GM12878 (cell line): ENCODE measurements around the gene ATP6V0E2. TPM values are rescaled to one million over a fixed set of nuclear protein-coding genes. Genes with fewer than 3 reads are reported as not detected.
A peak's percentile ranks its signal among the peaks of the same experiment; 100 is the strongest.

Experiments
- BHLHE40 ChIP-seq, 2 experiments: fragments of 450-650 bp in 1 of 2; IDR thresholded peaks; 2 replicates each; pipeline ENCODE4 v1.6.1; 2011 to 2017; ENCODE audit warnings: low read depth in 2 of 2, borderline replicate concordance in 1 of 2, improper control_type of control experiment in 1 of 2, low read length in 1 of 2, mild to moderate bottlenecking in 1 of 2
- CHD4 ChIP-seq: fragments of 200-600 bp; sonication (generic); IDR thresholded peaks from 2 replicates; pipeline ENCODE4 v1.6.1; 2016; ENCODE audit warnings: mild to moderate bottlenecking
- E2F8 ChIP-seq: fragments of 450-650 bp; IDR thresholded peaks from 2 replicates; pipeline ENCODE4 v1.6.1; 2018; ENCODE audit warnings: mild to moderate bottlenecking, low read depth, moderate library complexity; ENCODE audit not compliant: partially characterized antibody
- IRF5 ChIP-seq: fragments of 450-650 bp; IDR thresholded peaks from 2 replicates; pipeline ENCODE4 v1.6.1; 2017; ENCODE audit warnings: borderline replicate concordance
- MTA2 ChIP-seq: fragments of 450-650 bp; IDR thresholded peaks from 2 replicates; pipeline ENCODE4 v1.6.1; 2016; ENCODE audit warnings: low read depth, mild to moderate bottlenecking, moderate library complexity
- MXI1 ChIP-seq: fragments of 150-350 bp; IDR thresholded peaks from 2 replicates; pipeline ENCODE4 v1.6.1; 2011; ENCODE audit warnings: low read depth, mild to moderate bottlenecking, inconsistent platforms, low read length, improper control_type of control experiment
- NFIC ChIP-seq: IDR thresholded peaks from 2 replicates; pipeline ENCODE4 v1.6.1; 2012; ENCODE audit warnings: low read depth, mild to moderate bottlenecking, inconsistent platforms, low read length, moderate library complexity
- NR2F1 ChIP-seq: fragments of 450-650 bp; conservative IDR thresholded peaks from 2 replicates; pipeline ENCODE4 v1.6.1; 2017; ENCODE audit warnings: mild to moderate bottlenecking
- PRDM15 ChIP-seq: fragments of 450-650 bp; formaldehyde crosslinking; IDR thresholded peaks from 2 replicates; pipeline ENCODE4 v1.4.0; 2020; ENCODE audit warnings: mild to moderate bottlenecking, moderate library complexity
- RBBP5 ChIP-seq: fragments of 200-600 bp; sonication (generic); conservative IDR thresholded peaks from 2 replicates; pipeline ENCODE4 v1.6.1; 2016
- REST ChIP-seq: IDR thresholded peaks from 2 replicates; pipeline ENCODE4 v1.6.1; 2012; ENCODE audit warnings: mild to moderate bottlenecking, low read depth, low read length
- SMAD5 ChIP-seq: IDR thresholded peaks from 2 replicates; pipeline ENCODE4 v1.6.1; 2016; ENCODE audit warnings: antibody characterized with exemption, low read depth
- STAT1 ChIP-seq: fragments of 450-650 bp; conservative IDR thresholded peaks from 2 replicates; pipeline ENCODE4 v1.6.1; 2014; ENCODE audit warnings: antibody characterized with exemption, mild to moderate bottlenecking
- WRNIP1 ChIP-seq: IDR thresholded peaks from 2 replicates; pipeline ENCODE4 v1.6.1; 2011; ENCODE audit warnings: low read depth, low read length, improper control_type of control experiment, borderline replicate concordance
- YY1 ChIP-seq: IDR thresholded peaks from 2 replicates; pipeline ENCODE4 v1.6.1; 2011; ENCODE audit warnings: low read depth, mild to moderate bottlenecking, low read length
- ZNF24 ChIP-seq: fragments of 450-650 bp; IDR thresholded peaks from 2 replicates; pipeline ENCODE4 v1.6.1; 2017; ENCODE audit warnings: antibody characterized with exemption, mild to moderate bottlenecking
- polyA plus RNA-seq, 11 experiments: library from polyadenylated mRNA; depleted of rRNA in 4 of 11; unstranded in 6 of 11; stranded (reverse) in 5 of 11; fragments of >200 nt; fragmentation: Nextera tagmentation in 4 of 11; fragmentation: Illumina TruSeq in 1 of 11; extraction: Ambion mirVana in 4 of 11; extraction: Trizol in 1 of 11; gene quantifications; 1 replicate in 1 of 11; 2 replicates in 10 of 11; pipeline versions ENCODE4 v1.2.1 to v1.2.3, GENCODE V29; 2011 to 2016; ENCODE audit warnings: inconsistent platforms in 2 of 11, missing spikeins in 2 of 11, low read depth in 1 of 11
- total RNA-seq, 4 experiments: library from RNA; depleted of rRNA in 3 of 4; stranded (reverse); fragments of >200 nt in 3 of 4; fragmentation: Illumina TruSeq in 1 of 4; extraction: Trizol in 1 of 4; gene quantifications; 2 replicates each; pipeline versions ENCODE4 v1.2.1 to v1.2.3, GENCODE V29; 2013 to 2021

ATP6V0E2 gene
- total and polyA plus RNA-seq, 10 of the 15 experiments (the other 5 are each of a cell fraction or from before 2014, with no cell fraction given), result 1.5 to 54.7 (median 27.6) TPM

GRCh38 chr7:149873074-149873969, at the start of gene ATP6V0E2 (continued):
- TF ChIP-seq PRDM15 (no peak), NR2F1 (0 out of 2 replicates have a peak, but pooled peaks have one; percentile 17), ZNF24 (no peak), YY1 (no peak), MTA2 (no peak), IRF5 (no peak), E2F8 (no peak), MXI1 (no peak), REST (no peak), WRNIP1 (no peak), STAT1 (0 out of 2 replicates have a peak, but pooled peaks have one; percentile 65), SMAD5 (no peak), RBBP5 (no peak), CHD4 (no peak), NFIC (no peak), BHLHE40 (IDR thresholded peaks at IDR 0.05; ENCODE audit: borderline replicate concordance in 1 of 2, low read depth in 2 of 2, low read length in 1 of 2) (peak in 1 of 2 experiments; percentile 8; a peak in 1 of 4 replicates)
